DND-41 (cell line): Measurements from ENCODE around the gene TMTC4.

ENCODE experiments used
- ATAC-seq: fragments of 200-7000 bp; cut with Tn5 transposase; 3 replicates; pipeline ENCODE4 v1.9.1; 2021; ENCODE audit warnings: low read depth; ENCODE audit not compliant: insufficient read depth
- DNase-seq: peaks from one replicate; pipeline ENCODE4 v3.0.0-alpha.2; 2020
- H2AFZ ChIP-seq: 2 replicates; pipeline ENCODE4 v1.6.0; 2012; ENCODE audit warnings: low read depth, low read length
- H3K27ac ChIP-seq: 2 replicates; pipeline ENCODE4 v1.5.1; 2012; ENCODE audit warnings: low read length, inconsistent platforms
- H3K27me3 ChIP-seq: fragments of 200-600 bp; sonication (generic); 2 replicates; pipeline ENCODE4 v1.6.0; 2012; ENCODE audit warnings: low read length, mild to moderate bottlenecking, inconsistent platforms; ENCODE audit not compliant: insufficient read depth, poor library complexity
- H3K36me3 ChIP-seq: 2 replicates; pipeline ENCODE4 v1.5.1; 2012; ENCODE audit warnings: low read length, inconsistent platforms; ENCODE audit not compliant: insufficient read depth
- H3K4me1 ChIP-seq: 2 replicates; pipeline ENCODE4 v1.5.1; 2012; ENCODE audit warnings: mild to moderate bottlenecking, low read length; ENCODE audit not compliant: insufficient read depth
- H3K4me2 ChIP-seq: 2 replicates; pipeline ENCODE4 v1.6.0; 2012; ENCODE audit warnings: mild to moderate bottlenecking, moderate library complexity, low read length, inconsistent platforms; ENCODE audit not compliant: insufficient read depth
- H3K4me3 ChIP-seq, 2 experiments: fragments of 200-600 bp in 1 of 2; shearing (Covaris generic) in 1 of 2; 2 replicates each; pipeline ENCODE4 v1.5.1; 2012 to 2016; ENCODE audit warnings: inconsistent platforms in 2 of 2, low read length in 2 of 2, mild to moderate bottlenecking in 2 of 2, low read depth in 1 of 2, moderate library complexity in 1 of 2
- H3K79me2 ChIP-seq: 2 replicates; pipeline ENCODE4 v1.6.0; 2012; ENCODE audit warnings: low read length, inconsistent platforms; ENCODE audit not compliant: insufficient read depth
- H3K9ac ChIP-seq: 2 replicates; pipeline ENCODE4 v1.6.0; 2012; ENCODE audit warnings: low read depth, mild to moderate bottlenecking, inconsistent platforms, low read length, moderate library complexity
- H3K9me3 ChIP-seq: 2 replicates; pipeline ENCODE4 v1.5.1; 2012; ENCODE audit warnings: low read length, moderate library complexity, mild to moderate bottlenecking, inconsistent platforms; ENCODE audit not compliant: insufficient read depth, severe bottlenecking
- H4K20me1 ChIP-seq: 2 replicates; pipeline ENCODE4 v1.6.0; 2012; ENCODE audit warnings: low read length; ENCODE audit not compliant: insufficient read depth
- EZH2 ChIP-seq: IDR thresholded peaks from 3 replicates; pipeline ENCODE4 v1.6.1; 2012; ENCODE audit warnings: borderline replicate concordance, low read depth, mild to moderate bottlenecking, moderate library complexity, low read length, inconsistent platforms; ENCODE audit not compliant: severe bottlenecking
- TF ChIP-seq, protein P1 (sequence below): IDR thresholded peaks from 2 replicates; pipeline ENCODE4 v1.5.1; 2012; ENCODE audit warnings: borderline replicate concordance, low read length, moderate library complexity, mild to moderate bottlenecking; ENCODE audit not compliant: poor library complexity, severe bottlenecking; ENCODE audit errors: extremely low read depth

The TMTC4 gene, protein sequence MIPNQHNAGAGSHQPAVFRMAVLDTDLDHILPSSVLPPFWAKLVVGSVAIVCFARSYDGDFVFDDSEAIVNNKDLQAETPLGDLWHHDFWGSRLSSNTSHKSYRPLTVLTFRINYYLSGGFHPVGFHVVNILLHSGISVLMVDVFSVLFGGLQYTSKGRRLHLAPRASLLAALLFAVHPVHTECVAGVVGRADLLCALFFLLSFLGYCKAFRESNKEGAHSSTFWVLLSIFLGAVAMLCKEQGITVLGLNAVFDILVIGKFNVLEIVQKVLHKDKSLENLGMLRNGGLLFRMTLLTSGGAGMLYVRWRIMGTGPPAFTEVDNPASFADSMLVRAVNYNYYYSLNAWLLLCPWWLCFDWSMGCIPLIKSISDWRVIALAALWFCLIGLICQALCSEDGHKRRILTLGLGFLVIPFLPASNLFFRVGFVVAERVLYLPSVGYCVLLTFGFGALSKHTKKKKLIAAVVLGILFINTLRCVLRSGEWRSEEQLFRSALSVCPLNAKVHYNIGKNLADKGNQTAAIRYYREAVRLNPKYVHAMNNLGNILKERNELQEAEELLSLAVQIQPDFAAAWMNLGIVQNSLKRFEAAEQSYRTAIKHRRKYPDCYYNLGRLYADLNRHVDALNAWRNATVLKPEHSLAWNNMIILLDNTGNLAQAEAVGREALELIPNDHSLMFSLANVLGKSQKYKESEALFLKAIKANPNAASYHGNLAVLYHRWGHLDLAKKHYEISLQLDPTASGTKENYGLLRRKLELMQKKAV

GRCh38 chr13:100674572-100674871 lies at the start of gene TMTC4:
TMTC4 (minus strand) TSS chr13:100674795; CDS start chr13:100670362, 4,433 bp downstream.
- H3K9ac ChIP-seq, result peak within 1 kb of the TSS; percentile 69
- H3K4me1 ChIP-seq, result peaks cover 30% of the 10 kb centered on the region
- H3K36me3 ChIP-seq, result peaks cover 19% of the 10 kb centered on the region
- peak within 1 kb of the TSS; percentile 84 for H3K4me2 ChIP-seq
- peaks cover 49% of the 10 kb centered on the region for H3K79me2 ChIP-seq
- peaks cover 31% of the 10 kb centered on the region for H4K20me1 ChIP-seq
- no peaks in the 10 kb centered on the region for H3K9me3 ChIP-seq
- DNase-seq (no peak), ATAC-seq (no peak)
- peak within 1 kb of the TSS; percentile 79 for H2AFZ ChIP-seq
- TF ChIP-seq, protein P1, sequence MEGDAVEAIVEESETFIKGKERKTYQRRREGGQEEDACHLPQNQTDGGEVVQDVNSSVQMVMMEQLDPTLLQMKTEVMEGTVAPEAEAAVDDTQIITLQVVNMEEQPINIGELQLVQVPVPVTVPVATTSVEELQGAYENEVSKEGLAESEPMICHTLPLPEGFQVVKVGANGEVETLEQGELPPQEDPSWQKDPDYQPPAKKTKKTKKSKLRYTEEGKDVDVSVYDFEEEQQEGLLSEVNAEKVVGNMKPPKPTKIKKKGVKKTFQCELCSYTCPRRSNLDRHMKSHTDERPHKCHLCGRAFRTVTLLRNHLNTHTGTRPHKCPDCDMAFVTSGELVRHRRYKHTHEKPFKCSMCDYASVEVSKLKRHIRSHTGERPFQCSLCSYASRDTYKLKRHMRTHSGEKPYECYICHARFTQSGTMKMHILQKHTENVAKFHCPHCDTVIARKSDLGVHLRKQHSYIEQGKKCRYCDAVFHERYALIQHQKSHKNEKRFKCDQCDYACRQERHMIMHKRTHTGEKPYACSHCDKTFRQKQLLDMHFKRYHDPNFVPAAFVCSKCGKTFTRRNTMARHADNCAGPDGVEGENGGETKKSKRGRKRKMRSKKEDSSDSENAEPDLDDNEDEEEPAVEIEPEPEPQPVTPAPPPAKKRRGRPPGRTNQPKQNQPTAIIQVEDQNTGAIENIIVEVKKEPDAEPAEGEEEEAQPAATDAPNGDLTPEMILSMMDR, result no peak
- TF ChIP-seq EZH2, result no peak
- no peaks in the 10 kb centered on the region for H3K27me3 ChIP-seq
- H3K4me3 ChIP-seq, result peak within 1 kb of the TSS; percentile 25 to 59
- H3K27ac ChIP-seq, result peak within 1 kb of the TSS; percentile 81

GRCh38 chr13:100722517-100722916 lies 47.9 kb upstream of the TMTC4 start:
- no peak for ATAC-seq
- Histone ChIP-seq H4K20me1 (no peaks in the 10 kb centered on the region), H3K4me1 (no peaks in the 10 kb centered on the region), H3K9ac (no peak overlapping the region), H3K36me3 (no peaks in the 10 kb centered on the region), H3K9me3 (no peaks in the 10 kb centered on the region), H3K27me3 (no peaks in the 10 kb centered on the region), H3K79me2 (no peaks in the 10 kb centered on the region), H2AFZ (no peak overlapping the region), H3K27ac (no peak overlapping the region), H3K4me2 (no peak overlapping the region), H3K4me3 (no peak overlapping the region)
- no peak for TF ChIP-seq EZH2
- TF ChIP-seq, protein P1, result no peak
- DNase-seq, result no peak

GRCh38 chr13:100721885-100722512 lies 47.4 kb upstream of the TMTC4 start:
- H3K27ac ChIP-seq, result no peak overlapping the region
- TF ChIP-seq, protein P1, result peak; percentile 82
- no peak for TF ChIP-seq EZH2
- H3K4me3 ChIP-seq, result no peak overlapping the region
- no peaks in the 10 kb centered on the region for H3K36me3 ChIP-seq
- no peaks in the 10 kb centered on the region for H4K20me1 ChIP-seq
- H3K9me3 ChIP-seq, result no peaks in the 10 kb centered on the region
- H3K4me2 ChIP-seq, result no peak overlapping the region; the same call in 1 of the 2 replicates
- no peaks in the 10 kb centered on the region for H3K27me3 ChIP-seq
- no peak overlapping the region for H3K9ac ChIP-seq
- no peak overlapping the region for H2AFZ ChIP-seq
- no peaks in the 10 kb centered on the region for H3K79me2 ChIP-seq
- ATAC-seq, result peak; percentile 84
- no peaks in the 10 kb centered on the region for H3K4me1 ChIP-seq
- peak; percentile 61 for DNase-seq
